ENCODE data around the gene ITGA3.

ITGA3 gene

GRCh38 chr17:50045154-50045553 is 10.8 kb upstream of the ITGA3 start:
- Histone ChIP-seq H4K91ac (ENCODE audit: low read length) (no peak overlapping the region), H3K23ac (ENCODE audit: low read length in 2 of 2) (no peak overlapping the region), H2AK5ac (ENCODE audit: low read length, severe bottlenecking) (peak overlapping the region; percentile 40), H3K9me3 (ENCODE audit: control insufficient read depth, low read length) (no peaks in the 10 kb centered on the region), H3K27ac (ENCODE audit: low read length, poor library complexity, severe bottlenecking) (no peak overlapping the region), H2BK15ac (ENCODE audit: low read depth, poor library complexity, severe bottlenecking) (no peak overlapping the region), H3K4me3 (ENCODE audit: insufficient read depth in 1 of 2, low read depth in 1 of 2, low read length in 2 of 2) (no peak overlapping the region), H3K36me3 (ENCODE audit: control insufficient read depth in 1 of 2, insufficient read depth in 2 of 2, low read depth in 1 of 2, low read length in 2 of 2) (no peaks in the 10 kb centered on the region), H3K27me3 (ENCODE audit: control insufficient read depth in 1 of 2, insufficient read depth in 1 of 2, low read length in 2 of 2) (no peaks in the 10 kb centered on the region), H3K4me1 (ENCODE audit: control insufficient read depth, insufficient read depth, low read depth, low read length) (peaks cover 43% of the 10 kb centered on the region), H2BK5ac (ENCODE audit: low read depth, low read length, poor library complexity, severe bottlenecking) (no peak overlapping the region), H3K79me1 (replicated peaks; ENCODE audit: low read length, poor library complexity, severe bottlenecking) (no peaks in the 10 kb centered on the region), H2BK12ac (ENCODE audit: low read length in 2 of 2) (no peak overlapping the region), H3K9ac (ENCODE audit: low read length) (no peak overlapping the region), H3K14ac (ENCODE audit: low read length in 2 of 2) (no peak overlapping the region), H2AFZ (ENCODE audit: low read depth, low read length) (no peak overlapping the region), H3K4ac (ENCODE audit: low read depth in 1 of 2, low read length in 2 of 2) (no peak overlapping the region), H4K8ac (ENCODE audit: low read length) (no peak overlapping the region), H3K4me2 (ENCODE audit: low read length, poor library complexity, severe bottlenecking) (no peak overlapping the region), H2BK120ac (ENCODE audit: low read depth, low read length) (no peak overlapping the region), H3K18ac (ENCODE audit: low read depth in 1 of 2, low read length in 2 of 2) (peak overlapping the region in 1 of 2 experiments; percentile 16)
- DNase-seq, result no peak
- WGBS, result 96% methylated on average over 4 of the region's 4 CpGs

DNA sequence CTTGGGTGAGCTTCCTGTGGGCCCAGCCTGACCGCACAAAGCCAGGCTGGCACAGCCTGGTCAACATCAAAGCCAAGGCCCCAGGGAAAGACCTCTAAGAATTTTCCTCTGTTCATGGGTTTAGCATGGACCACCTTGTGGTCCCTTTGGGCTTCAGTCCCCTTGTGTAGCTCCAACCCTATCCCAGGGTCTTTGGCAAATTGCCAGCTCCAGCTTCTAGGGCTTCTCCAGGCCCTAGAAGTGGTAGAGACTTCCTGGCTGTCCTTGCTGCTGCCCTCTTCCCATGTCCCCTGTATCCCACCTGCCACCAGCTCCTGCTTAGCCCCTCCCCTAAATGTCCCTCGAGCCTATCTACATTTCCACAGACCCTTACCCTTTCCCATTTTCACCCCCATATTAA is 9.7 kb upstream of the ITGA3 start:
- no peak overlapping the region for H3K4me3 ChIP-seq (ENCODE audit: insufficient read depth in 1 of 2, low read depth in 1 of 2, low read length in 2 of 2)
- 92% methylated on average over 2 of the region's 2 CpGs for WGBS
- H2BK120ac ChIP-seq (ENCODE audit: low read depth, low read length), result no peak overlapping the region
- no peak overlapping the region for H2AFZ ChIP-seq (ENCODE audit: low read depth, low read length)
- H3K4ac ChIP-seq (ENCODE audit: low read depth in 1 of 2, low read length in 2 of 2), result peak overlapping the region; percentile 5 to 19
- H3K79me1 ChIP-seq (replicated peaks; ENCODE audit: low read length, poor library complexity, severe bottlenecking), result no peaks in the 10 kb centered on the region
- no peak overlapping the region for H3K27ac ChIP-seq (ENCODE audit: low read length, poor library complexity, severe bottlenecking)
- H3K9me3 ChIP-seq (ENCODE audit: control insufficient read depth, low read length), result no peaks in the 10 kb centered on the region
- H3K18ac ChIP-seq (ENCODE audit: low read depth in 1 of 2, low read length in 2 of 2), result no peak overlapping the region
- H3K36me3 ChIP-seq (ENCODE audit: control insufficient read depth in 1 of 2, insufficient read depth in 2 of 2, low read depth in 1 of 2, low read length in 2 of 2), result no peaks in the 10 kb centered on the region
- H3K9ac ChIP-seq (ENCODE audit: low read length), result no peak overlapping the region
- DNase-seq, result no peak
- H3K27me3 ChIP-seq (ENCODE audit: control insufficient read depth in 1 of 2, insufficient read depth in 1 of 2, low read length in 2 of 2), result no peaks in the 10 kb centered on the region
- no peak overlapping the region for H2BK12ac ChIP-seq (ENCODE audit: low read length in 2 of 2)
- H2BK15ac ChIP-seq (ENCODE audit: low read depth, poor library complexity, severe bottlenecking), result no peak overlapping the region
- H4K8ac ChIP-seq (ENCODE audit: low read length), result no peak overlapping the region
- no peak overlapping the region for H3K14ac ChIP-seq (ENCODE audit: low read length in 2 of 2)
- H2BK5ac ChIP-seq (ENCODE audit: low read depth, low read length, poor library complexity, severe bottlenecking), result no peak overlapping the region
- no peak overlapping the region for H4K91ac ChIP-seq (ENCODE audit: low read length)
- no peak overlapping the region for H3K4me2 ChIP-seq (ENCODE audit: low read length, poor library complexity, severe bottlenecking)
- H3K4me1 ChIP-seq (ENCODE audit: control insufficient read depth, insufficient read depth, low read depth, low read length), result peaks cover 50% of the 10 kb centered on the region
- H2AK5ac ChIP-seq (ENCODE audit: low read length, severe bottlenecking), result peak overlapping the region; percentile 97
- H3K23ac ChIP-seq (ENCODE audit: low read length in 2 of 2), result no peak overlapping the region

DNA sequence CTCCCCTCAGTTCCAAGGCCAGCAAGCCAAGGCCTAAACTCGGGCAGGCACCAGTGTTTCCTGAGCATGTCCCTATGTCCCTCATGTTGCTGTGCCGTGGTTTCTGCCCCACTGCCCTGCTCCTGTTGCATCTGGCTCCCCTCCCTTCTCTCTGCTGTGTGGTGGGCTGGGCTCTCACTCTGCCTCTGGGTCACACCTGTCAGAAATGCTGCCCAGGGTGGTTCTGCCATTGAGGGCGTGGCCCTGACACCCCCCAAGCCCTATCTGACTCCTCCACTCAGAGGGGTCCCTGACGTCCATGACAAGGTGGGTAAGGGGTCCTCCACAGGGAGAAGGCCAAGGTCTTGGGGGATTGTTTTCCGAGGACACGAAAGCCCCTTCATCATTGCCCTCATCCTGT is 9.2 kb upstream of the ITGA3 start:
- H2BK5ac ChIP-seq (ENCODE audit: low read depth, low read length, poor library complexity, severe bottlenecking), result peak overlapping the region; percentile 47
- H3K4me3 ChIP-seq (ENCODE audit: insufficient read depth in 1 of 2, low read depth in 1 of 2, low read length in 2 of 2), result peak overlapping the region in 1 of 2 experiments; percentile 5
- peak overlapping the region; percentile 34 to 98 for H2BK12ac ChIP-seq (ENCODE audit: low read length in 2 of 2)
- DNase-seq, result no peak
- no peaks in the 10 kb centered on the region for H3K36me3 ChIP-seq (ENCODE audit: control insufficient read depth in 1 of 2, insufficient read depth in 2 of 2, low read depth in 1 of 2, low read length in 2 of 2)
- peak overlapping the region; percentile 97 for H2AK5ac ChIP-seq (ENCODE audit: low read length, severe bottlenecking)
- H3K4ac ChIP-seq (ENCODE audit: low read depth in 1 of 2, low read length in 2 of 2), result peak overlapping the region in 1 of 2 experiments; percentile 19
- no peaks in the 10 kb centered on the region for H3K27me3 ChIP-seq (ENCODE audit: control insufficient read depth in 1 of 2, insufficient read depth in 1 of 2, low read length in 2 of 2)
- H3K9ac ChIP-seq (ENCODE audit: low read length), result no peak overlapping the region
- peak overlapping the region; percentile 29 for H4K91ac ChIP-seq (ENCODE audit: low read length)
- H3K27ac ChIP-seq (ENCODE audit: low read length, poor library complexity, severe bottlenecking), result peak overlapping the region; percentile 87
- H3K79me1 ChIP-seq (replicated peaks; ENCODE audit: low read length, poor library complexity, severe bottlenecking), result no peaks in the 10 kb centered on the region
- no peak overlapping the region for H3K23ac ChIP-seq (ENCODE audit: low read length in 2 of 2)
- H2AFZ ChIP-seq (ENCODE audit: low read depth, low read length), result no peak overlapping the region
- 97% methylated on average over 6 of the region's 6 CpGs for WGBS
- H2BK15ac ChIP-seq (ENCODE audit: low read depth, poor library complexity, severe bottlenecking), result no peak overlapping the region
- H4K8ac ChIP-seq (ENCODE audit: low read length), result no peak overlapping the region
- peak overlapping the region in 1 of 2 experiments; percentile 87 for H3K14ac ChIP-seq (ENCODE audit: low read length in 2 of 2)
- H2BK120ac ChIP-seq (ENCODE audit: low read depth, low read length), result peak overlapping the region; percentile 55
- peak overlapping the region in 1 of 2 experiments; percentile 92 for H3K18ac ChIP-seq (ENCODE audit: low read depth in 1 of 2, low read length in 2 of 2)
- no peak overlapping the region for H3K4me2 ChIP-seq (ENCODE audit: low read length, poor library complexity, severe bottlenecking)
- H3K9me3 ChIP-seq (ENCODE audit: control insufficient read depth, low read length), result no peaks in the 10 kb centered on the region
- peaks cover 55% of the 10 kb centered on the region for H3K4me1 ChIP-seq (ENCODE audit: control insufficient read depth, insufficient read depth, low read depth, low read length)

DNA sequence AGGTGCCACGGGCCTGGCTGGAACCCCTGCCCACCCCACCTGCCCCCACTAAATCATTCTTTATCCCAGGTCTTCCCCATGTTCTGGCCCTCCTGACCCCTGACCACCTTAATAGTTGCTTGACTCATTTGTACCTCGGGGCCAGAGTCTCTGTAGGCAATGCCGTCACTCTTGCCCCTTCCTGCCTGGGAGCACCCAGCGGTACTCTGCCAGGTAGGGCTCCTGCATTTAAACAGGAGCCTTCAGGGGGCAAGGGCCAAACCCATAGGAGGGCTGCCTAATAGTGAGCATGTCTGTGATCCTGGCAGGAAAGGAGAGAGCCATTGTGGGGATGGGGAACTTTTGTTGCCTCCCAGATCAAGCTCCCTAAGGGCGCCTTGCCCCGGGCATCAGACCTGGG is 8.8 kb upstream of the ITGA3 start:
- H2AFZ ChIP-seq (ENCODE audit: low read depth, low read length), result no peak overlapping the region
- WGBS, result 81% methylated on average over 6 of the region's 6 CpGs

More for the DNA sequence above, 8.8 kb upstream of the ITGA3 start:
- Histone ChIP-seq H3K79me1 (replicated peaks; ENCODE audit: low read length, poor library complexity, severe bottlenecking) (no peaks in the 10 kb centered on the region), H3K14ac (ENCODE audit: low read length in 2 of 2) (peak overlapping the region in 1 of 2 experiments; percentile 53), H3K36me3 (ENCODE audit: control insufficient read depth in 1 of 2, insufficient read depth in 2 of 2, low read depth in 1 of 2, low read length in 2 of 2) (no peaks in the 10 kb centered on the region), H3K4me2 (ENCODE audit: low read length, poor library complexity, severe bottlenecking) (no peak overlapping the region), H3K9ac (ENCODE audit: low read length) (peak overlapping the region; percentile 53), H3K4ac (ENCODE audit: low read depth in 1 of 2, low read length in 2 of 2) (peak overlapping the region; percentile 58 to 62), H3K23ac (ENCODE audit: low read length in 2 of 2) (no peak overlapping the region), H3K4me3 (ENCODE audit: insufficient read depth in 1 of 2, low read depth in 1 of 2, low read length in 2 of 2) (peak overlapping the region in 1 of 2 experiments; percentile 5), H2BK120ac (ENCODE audit: low read depth, low read length) (peak overlapping the region; percentile 55), H2AK5ac (ENCODE audit: low read length, severe bottlenecking) (peak overlapping the region; percentile 97), H4K91ac (ENCODE audit: low read length) (peak overlapping the region; percentile 47), H3K27ac (ENCODE audit: low read length, poor library complexity, severe bottlenecking) (peak overlapping the region; percentile 87), H2BK12ac (ENCODE audit: low read length in 2 of 2) (peak overlapping the region; percentile 70 to 92), H3K9me3 (ENCODE audit: control insufficient read depth, low read length) (no peaks in the 10 kb centered on the region), H2BK5ac (ENCODE audit: low read depth, low read length, poor library complexity, severe bottlenecking) (peak overlapping the region; percentile 60), H2BK15ac (ENCODE audit: low read depth, poor library complexity, severe bottlenecking) (peak overlapping the region; percentile 92), H4K8ac (ENCODE audit: low read length) (peak overlapping the region; percentile 58), H3K27me3 (ENCODE audit: control insufficient read depth in 1 of 2, insufficient read depth in 1 of 2, low read length in 2 of 2) (no peaks in the 10 kb centered on the region), H3K18ac (ENCODE audit: low read depth in 1 of 2, low read length in 2 of 2) (peak overlapping the region; percentile 85 to 92), H3K4me1 (ENCODE audit: control insufficient read depth, insufficient read depth, low read depth, low read length) (peaks cover 57% of the 10 kb centered on the region)
- no peak for DNase-seq

All from mesenchymal stem cell (in vitro differentiated cells and primary cell).